Measurements from ENCODE around the gene NUTM2E. TPM values are rescaled to one million over a fixed set of nuclear protein-coding genes. Genes with fewer than 3 reads are reported as not detected.
"Not testable (repeated sequence)": the region's sequence is repeated elsewhere in the genome, so short reads cannot be mapped to it uniquely, and the experiment has no call there.

Gene NUTM2E
- total RNA-seq, 1 donor from 2014 or later, result not detected

DNA sequence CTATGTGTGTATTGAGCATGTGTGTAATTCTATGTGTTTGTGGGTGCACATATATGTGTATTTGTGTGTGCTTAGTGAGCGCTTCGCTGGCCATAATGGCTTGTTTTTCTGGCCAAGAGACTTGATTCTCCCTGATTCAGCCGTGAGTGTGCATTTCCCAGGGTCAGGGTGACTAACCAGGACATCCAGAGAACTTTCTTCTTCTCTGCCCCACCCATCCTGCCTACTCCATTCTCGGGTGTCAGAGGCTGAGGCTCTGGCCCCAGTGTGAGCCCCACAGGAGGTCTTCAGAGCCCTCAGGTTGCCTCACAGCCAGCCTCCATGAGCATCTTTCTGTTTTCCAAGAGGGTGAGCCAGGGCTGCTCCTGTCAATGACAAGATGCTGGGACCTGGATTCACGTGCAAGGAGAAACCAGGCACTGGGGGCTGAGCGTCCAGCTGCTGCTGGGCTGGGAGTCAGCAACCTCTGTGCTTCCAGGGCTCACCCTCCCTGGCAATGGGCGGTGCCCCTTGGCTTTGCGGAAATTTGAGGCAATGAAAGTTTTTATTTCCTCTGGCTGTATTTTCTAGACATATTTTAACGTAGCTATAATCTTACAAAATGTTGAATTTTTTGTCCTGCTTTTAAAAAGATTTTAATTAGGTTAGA is 40.5 kb downstream of the NUTM2E start:
- DNase-seq (ENCODE audit: low read depth in 2 of 2), result not testable (repeated sequence)

DNA sequence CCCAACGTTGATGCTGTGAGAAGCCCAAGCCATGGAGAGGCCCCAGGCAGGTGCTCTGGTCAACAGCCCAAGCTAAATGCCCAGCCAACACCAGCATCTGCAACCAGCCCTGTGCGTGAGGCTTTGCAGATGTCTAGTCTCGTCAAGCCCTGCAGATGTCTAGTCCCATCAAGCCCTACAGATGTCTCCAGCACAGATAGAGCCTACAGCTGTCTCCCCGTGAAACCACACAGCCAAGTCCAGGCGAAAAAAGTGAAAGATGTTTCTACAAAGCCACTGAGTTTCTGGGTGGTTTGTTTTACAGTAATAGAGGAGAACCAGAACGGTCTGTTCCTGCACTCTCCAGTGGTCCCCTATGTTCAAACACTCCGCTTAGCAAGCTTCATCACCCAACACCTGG is 41.5 kb downstream of the NUTM2E start:
- DNase-seq (ENCODE audit: low read depth in 2 of 2), result not testable (repeated sequence)

DNA sequence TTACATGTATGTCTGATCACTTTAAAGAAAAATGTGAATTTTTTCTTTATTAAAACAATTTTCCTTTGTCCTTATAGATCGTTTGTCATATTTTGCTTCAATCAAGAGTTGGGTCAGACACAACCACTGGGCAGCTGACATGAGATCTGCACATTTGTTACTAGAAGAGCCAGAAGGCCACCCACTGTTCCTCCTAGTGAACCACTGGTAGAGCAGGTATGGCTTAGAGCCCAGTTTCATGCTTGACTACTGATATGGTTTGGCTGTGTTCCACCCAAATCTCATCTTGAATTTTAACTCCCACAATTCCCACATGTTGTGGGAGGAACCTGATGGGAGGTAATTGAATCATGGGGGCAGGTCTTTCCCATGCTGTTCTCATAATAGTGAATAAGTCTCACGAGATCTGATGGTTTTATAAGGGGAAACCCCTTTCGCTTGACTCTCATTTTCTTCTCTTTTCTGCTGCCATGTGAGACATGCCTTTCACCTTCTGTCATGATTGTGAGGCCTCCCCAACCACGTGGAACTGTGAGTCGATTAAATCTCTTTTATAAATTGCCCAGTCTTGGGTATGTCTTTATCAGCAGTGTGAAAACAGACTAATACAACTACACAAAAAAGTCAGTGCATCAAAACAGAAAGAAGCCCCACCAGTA is 43.0 kb downstream of the NUTM2E start:
- not testable (repeated sequence) for DNase-seq (ENCODE audit: low read depth in 2 of 2)

GRCh38 chr10:79871729-79872128 is 45.2 kb downstream of the NUTM2E start:
- DNase-seq (ENCODE audit: low read depth in 2 of 2), result not testable (repeated sequence)

Other genes with a start within 250 kb of the NUTM2E start
- not detected in 2 replicates for gene SFTPA1, start 215.8 kb upstream of the NUTM2E start, total RNA-seq
- 0.20 and 0.44 TPM in 2 replicates for gene NUTM2B, start 123.5 kb upstream of the NUTM2E start, total RNA-seq
- gene SFTPD, start 122.4 kb downstream of the NUTM2E start, total RNA-seq, result not detected in 2 replicates

Data from lung microvascular endothelial cell (primary cell).